ENCODE results near the gene FAM53A.
"Not testable (repeated sequence)": the region's sequence is repeated elsewhere in the genome, so short reads cannot be mapped to it uniquely, and the experiment has no call there.

The FAM53A gene

DNA sequence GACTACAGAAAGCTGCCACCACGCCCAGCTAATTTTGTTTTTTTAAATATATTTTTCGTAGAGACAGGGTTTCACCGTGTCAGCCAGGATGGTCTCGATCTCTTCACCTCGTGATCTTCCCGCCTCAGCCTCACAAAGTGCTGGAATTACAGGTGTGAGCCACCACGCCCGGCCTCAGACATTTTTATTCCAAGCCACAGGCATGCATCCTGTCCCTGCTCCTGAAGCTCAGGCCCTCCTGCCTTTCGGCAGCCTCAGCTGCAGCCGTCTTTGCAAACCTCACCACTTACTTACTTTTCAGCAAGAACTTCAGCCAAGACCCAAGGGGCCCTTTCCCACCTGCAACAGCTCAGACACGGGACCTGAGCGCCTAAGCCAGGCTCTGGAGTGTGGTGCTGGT, 26.0 kb downstream of the FAM53A start:
- FAIRE-seq = no peak

DNA sequence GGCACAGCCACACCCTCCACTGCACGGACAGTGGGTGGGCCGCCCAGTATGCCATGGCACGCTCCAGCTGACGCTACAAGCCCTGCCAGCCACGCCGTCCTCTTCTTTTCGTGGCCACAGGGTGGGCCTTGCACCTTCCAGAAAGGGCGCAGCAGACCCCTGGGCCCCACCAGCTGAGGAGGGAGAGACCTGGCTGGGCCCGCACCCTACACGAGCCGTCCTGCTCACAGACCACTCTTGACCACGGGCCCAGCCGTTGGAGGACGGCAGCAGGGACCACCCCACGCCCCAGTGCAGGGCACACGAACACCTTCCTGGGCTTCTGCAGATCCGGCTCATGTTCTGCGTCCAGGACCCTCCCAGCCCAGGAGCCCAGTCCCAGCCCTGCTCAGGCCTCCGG, 27.1 kb downstream of the FAM53A start:
- FAIRE-seq = no peak

- no peak for FAIRE-seq
These were observed 28.0 kb downstream of the FAM53A start for GRCh38 chr4:1656132-1656531.

DNA sequence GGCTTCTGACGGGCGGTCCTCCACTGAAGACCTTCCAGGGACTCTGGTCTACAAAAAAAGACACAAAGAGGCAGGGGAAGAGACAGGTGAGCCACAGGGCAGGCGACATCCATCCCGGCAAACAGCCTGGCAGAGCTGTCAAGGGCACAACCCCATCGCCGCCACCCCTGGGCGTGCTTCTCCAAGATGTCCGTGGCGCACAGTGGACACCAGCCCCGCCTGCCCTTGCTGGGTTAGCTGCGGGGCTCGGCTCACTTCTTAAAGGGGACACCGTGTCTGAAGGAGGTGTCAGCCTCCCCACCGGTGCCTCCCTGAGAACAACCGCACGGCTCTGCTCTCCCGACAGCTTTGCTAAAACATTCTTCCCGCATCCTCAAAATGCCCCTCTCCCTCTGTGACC, 28.4 kb downstream of the FAM53A start:
- no peak for FAIRE-seq

DNA sequence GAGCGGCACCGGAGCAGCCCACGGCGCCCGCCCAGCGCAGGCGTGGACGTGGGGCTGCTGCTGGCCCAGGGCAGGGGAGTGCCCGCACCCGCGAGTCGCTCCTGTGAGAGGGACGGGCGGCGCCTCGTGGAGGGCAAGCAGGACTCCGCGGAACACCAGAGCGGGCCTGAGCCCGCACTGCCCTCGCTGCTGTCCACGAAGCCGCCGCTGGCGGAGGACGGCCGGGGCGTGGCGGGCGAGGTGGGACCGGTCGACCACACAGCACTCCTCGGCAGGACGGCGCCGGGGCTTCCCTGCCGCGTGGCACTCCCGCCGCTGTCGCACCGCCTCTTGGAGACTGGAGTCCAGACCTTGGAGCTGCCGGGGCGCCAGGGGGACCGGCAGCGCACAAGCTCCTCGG, 29.0 kb downstream of the FAM53A start:
- FAIRE-seq = no peak

DNA sequence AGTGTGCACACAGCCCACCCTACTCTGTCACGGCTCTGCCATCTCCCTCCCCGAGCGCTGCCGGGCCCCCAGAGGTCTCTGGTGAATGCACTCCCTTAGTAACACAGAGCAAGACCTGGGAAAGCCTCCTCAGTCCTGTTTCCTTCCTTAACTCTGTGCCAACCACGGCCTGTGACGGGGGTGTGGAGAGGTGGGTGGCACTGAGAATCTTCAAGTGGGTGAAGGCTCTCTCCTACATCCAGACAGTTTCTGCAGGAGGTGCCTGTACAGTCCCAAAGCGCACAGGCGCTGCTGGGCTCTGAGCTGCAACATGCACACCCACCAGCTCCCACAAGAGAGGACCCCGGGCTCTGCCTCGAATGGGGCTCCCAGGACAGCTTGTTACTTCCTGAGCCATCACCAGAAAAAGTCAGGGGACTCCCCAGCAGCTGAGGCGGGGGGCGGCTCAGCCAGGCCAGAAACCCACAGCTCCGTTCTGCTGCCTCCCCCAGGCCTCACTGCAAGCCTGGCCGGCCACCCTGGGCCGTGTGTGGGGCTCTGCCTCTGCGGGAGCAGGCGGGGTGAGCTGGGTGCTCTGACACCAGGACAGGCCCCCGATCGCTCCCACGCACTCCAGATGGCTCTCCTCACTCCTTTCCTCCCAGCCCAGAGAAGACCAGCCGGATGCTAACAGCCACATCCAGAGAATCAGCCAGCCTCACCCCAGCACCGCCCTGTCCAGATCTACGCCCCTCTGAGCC, 29.7 kb downstream of the FAM53A start:
- FAIRE-seq = no peak

GRCh38 chr4:1653776-1654175, 30.3 kb downstream of the FAM53A start:
- no peak for FAIRE-seq

DNA sequence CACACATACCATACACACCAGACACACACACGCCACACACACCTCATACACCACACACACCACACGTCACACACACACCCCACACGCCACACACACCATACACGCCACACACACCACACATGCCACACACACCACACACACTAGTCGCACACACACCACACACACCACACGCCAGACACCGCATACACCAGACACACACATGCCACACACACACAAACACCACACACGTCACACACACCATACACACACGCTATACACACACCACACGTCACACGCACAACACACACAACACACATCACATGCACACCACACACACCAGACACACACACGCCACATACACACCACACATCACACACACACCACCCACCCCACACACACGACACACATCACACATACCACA, 32.0 kb downstream of the FAM53A start:
- FAIRE-seq = no peak

GRCh38 chr4:1651609-1652008, 32.5 kb downstream of the FAM53A start:
- FAIRE-seq = no peak

- no peak for FAIRE-seq
These were observed 35.2 kb downstream of the FAM53A start for GRCh38 chr4:1648962-1649361.

GRCh38 chr4:1647432-1647831, 36.7 kb downstream of the FAM53A start:
- FAIRE-seq = no peak

DNA sequence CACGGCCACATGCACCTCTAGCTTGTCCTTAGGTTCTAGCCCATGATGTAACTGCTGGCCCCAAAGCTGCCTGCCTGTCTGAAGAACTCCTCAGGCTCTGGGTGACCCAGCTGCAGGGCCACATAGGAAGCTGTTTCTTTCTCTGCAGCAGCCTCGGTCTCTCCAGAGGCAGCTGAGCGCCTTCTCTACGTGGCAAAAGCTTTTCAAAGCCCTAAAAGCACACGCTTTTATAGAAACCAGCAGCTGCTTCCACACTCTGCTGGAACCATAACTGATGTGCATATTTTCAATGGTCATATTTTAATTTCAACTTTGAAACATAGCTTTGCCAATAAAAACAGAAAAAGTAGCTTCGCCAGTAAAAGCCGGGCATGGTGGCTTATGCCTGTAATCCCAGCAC, 37.4 kb downstream of the FAM53A start:
- no peak for FAIRE-seq

GRCh38 chr4:1644891-1645657, 39.0 kb downstream of the FAM53A start:
- FAIRE-seq = no peak

DNA sequence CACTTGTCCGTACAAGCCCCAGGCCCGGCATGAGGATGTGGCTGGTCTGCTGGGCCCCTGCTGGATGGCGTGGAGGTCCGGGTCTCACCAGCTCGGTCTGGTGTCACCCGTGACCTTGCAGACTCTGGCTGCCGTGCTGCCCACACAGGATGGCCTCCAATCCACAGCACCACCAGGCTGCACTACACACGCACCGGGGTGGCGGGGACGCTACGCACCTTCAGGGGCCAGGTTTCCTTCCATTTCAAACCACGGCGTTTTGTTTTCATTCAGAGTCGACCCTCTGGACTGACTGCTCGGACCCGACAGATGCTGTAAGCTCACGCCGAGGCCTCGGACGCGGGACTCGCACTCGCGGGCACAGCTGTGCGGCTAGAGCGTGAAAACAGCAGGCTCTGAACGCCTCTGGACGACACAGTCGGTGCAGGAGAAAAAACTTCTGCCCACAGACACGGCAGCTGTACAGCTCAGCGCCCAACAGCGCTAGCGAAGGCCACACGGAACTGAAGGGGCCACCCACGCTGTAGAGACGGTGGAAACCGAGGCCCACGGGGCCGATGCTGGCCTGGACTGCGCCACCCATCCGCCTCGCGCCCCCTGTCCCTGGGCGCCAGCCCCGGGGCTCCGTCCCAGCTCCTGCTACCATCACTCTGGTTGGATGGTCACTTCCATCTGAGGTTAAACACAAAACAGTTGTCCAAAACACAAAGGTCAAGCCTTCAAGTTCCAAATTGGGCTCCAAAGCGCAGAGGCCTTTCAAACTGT, 40.0 kb downstream of the FAM53A start:
- no peak for FAIRE-seq

DNA sequence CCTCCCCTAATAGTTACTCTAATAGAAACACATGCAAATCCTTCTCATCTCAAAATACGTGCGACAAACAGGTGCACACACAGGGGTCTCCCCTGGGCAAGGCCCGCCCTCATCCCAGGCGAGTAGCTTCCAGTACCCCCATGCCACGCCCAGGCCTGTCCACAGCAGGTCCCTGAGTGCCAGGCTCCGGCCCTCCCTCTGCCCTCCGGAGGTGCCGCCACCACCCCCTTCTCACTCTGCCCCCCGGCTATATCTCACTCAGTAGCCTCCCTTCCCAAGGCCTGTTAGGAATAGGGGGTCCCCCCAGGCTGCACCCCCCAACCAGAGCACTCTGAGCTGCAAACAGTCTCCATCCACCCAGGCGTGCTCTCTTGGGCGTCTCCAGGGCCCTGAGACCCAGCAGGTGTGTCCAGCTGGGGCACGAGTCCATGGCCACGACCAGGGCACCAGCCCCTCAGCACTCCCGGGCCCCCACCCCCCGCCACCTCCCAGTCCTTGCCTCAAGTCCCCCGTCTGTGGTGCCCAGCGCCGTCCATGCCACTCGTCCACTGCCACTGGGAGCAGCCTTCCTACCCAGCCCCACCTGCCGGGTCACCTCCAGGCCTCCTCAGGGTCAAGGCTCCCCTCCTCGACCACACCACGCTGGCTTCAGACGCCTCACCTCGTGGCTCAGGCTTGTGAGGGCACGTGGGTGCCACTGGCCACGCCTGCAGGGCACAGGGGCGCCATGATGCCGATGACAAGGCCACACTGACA, 41.7 kb downstream of the FAM53A start:
- no peak for FAIRE-seq

GRCh38 chr4:1641671-1642070, 42.4 kb downstream of the FAM53A start:
- no peak for FAIRE-seq

DNA sequence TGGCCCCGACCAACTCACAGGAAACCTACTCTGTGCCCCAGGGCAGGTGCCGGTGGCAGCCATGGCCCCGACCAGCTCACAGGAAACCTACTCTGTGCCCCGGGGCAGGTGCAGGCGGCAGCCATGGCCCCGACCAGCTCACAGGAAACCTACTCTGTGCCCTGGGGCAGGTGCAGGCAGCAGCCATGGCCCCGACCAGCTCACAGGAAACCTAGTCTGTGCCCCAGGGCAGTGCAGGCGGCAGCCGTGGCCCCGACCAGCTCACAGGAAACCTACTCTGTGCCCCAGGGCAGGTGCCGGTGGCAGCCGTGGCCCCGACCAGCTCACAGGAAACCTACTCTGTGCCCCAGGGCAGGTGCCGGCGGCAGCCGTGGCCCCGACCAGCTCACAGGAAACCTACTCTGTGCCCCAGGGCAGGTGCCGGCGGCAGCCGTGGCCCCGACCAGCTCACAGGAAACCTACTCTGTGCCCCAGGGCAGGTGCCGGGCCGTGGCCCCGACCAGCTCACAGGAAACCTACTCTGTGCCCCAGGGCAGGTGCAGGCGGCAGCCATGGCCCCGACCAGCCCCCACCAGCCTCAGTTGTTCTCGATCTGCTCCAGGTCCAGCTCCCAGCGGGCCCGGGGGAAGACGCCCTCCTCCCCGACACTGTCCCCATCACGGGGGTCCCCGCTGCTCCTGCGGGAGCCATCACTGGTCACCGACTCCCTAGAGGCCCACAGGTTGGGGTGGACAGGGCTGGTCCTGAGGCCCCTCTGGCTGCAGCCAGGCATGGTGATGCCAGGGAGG, 43.2 kb downstream of the FAM53A start:
- FAIRE-seq = not testable (repeated sequence)

DNA sequence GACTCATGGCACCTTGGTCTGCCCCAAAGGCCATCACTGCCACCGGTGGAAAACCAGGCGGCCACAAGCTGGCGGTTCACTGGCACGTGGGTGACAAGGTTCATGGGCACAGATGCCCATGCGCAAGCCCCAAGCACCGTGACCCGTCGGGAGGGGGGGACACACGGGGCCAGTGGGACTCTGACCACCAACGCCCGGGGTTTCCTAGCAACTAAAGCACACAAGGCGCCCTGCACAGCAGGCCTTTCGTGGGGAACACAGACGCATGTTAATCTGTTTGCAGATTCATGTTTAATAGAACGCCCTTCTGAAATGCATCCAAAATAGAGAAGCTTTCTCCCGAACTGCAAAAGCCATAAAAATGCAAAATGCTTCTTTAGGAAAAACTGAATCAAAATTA, 43.9 kb downstream of the FAM53A start:
- no peak for FAIRE-seq

DNA sequence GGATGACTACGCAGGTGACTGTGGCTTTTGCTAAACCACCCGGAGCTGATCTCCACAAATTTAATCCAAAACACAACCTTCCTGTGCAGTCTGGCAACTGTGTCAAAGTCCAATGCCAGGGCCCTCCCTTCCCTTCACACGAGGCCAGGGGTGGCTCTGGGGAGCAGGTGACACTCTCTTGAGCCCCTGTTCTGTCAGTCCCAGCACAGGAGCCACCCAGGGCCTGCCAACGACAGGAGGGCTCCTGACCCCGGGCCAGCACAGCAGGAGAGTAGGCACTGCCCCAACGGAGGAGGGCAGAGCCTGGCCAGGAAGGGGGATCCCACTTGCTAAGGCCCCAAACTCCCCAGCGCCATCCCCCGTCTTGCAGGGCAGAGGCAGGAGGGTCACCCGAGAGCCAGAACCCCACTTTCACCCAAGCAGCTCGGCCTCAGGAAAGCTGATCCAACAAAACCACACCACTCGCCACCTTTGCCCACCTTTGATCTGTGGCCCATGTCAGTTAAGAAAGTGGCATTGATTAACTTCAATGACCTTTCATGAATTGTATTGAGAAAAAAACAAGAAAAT, 44.7 kb downstream of the FAM53A start:
- no peak for FAIRE-seq

GRCh38 chr4:1638873-1639272, 45.2 kb downstream of the FAM53A start:
- FAIRE-seq = no peak

GRCh38 chr4:1638272-1638598, 45.9 kb downstream of the FAM53A start:
- no peak for FAIRE-seq
